BE2C (cell line): ENCODE measurements around the gene CCNY.

ENCODE experiments used
- DNase-seq: peaks from one replicate; pipeline ENCODE4 v3.0.0-alpha.2; 2020
- H3K27me3 ChIP-seq: fragments of 250-450 bp; sonication (Bioruptor Pico); 2 replicates; pipeline ENCODE4 v1.5.1; 2020; ENCODE audit warnings: mild to moderate bottlenecking
- H3K36me3 ChIP-seq: fragments of 250-450 bp; sonication (Bioruptor Pico); 2 replicates; pipeline ENCODE4 v1.5.1; 2020; ENCODE audit warnings: mild to moderate bottlenecking
- H3K4me1 ChIP-seq: fragments of 250-450 bp; sonication (Bioruptor Pico); 2 replicates; pipeline ENCODE4 v1.5.1; 2020
- H3K4me3 ChIP-seq: 2 replicates; pipeline ENCODE4 v1.5.1; 2011; ENCODE audit warnings: low read depth, low read length
- H3K9me3 ChIP-seq: fragments of 250-450 bp; sonication (Bioruptor Pico); 2 replicates; pipeline ENCODE4 v1.5.1; 2020
- CTCF ChIP-seq: IDR thresholded peaks from 2 replicates; pipeline ENCODE4 v1.5.1; 2012; ENCODE audit warnings: mild to moderate bottlenecking, low read depth, low read length

Gene CCNY

GRCh38 chr10:35452171-35452570, 115.9 kb downstream of the CCNY start:
- no peak for TF ChIP-seq CTCF

GRCh38 chr10:35452847-35453246, 116.5 kb downstream of the CCNY start:
- TF ChIP-seq CTCF: no peak
- H3K4me3 ChIP-seq: no peak overlapping the region
- no peaks in the 10 kb centered on the region for H3K27me3 ChIP-seq
- H3K9me3 ChIP-seq: no peaks in the 10 kb centered on the region
- H3K36me3 ChIP-seq: no peaks in the 10 kb centered on the region
- DNase-seq: no peak
- H3K4me1 ChIP-seq: peaks cover 21% of the 10 kb centered on the region

More at GRCh38 chr10:35452171-35452570, 115.9 kb downstream of the CCNY start:
- DNase-seq: no peak
- H3K36me3 ChIP-seq: no peaks in the 10 kb centered on the region
- H3K4me3 ChIP-seq: no peak overlapping the region
- H3K4me1 ChIP-seq: peaks cover 27% of the 10 kb centered on the region
- H3K27me3 ChIP-seq: no peaks in the 10 kb centered on the region
- H3K9me3 ChIP-seq: no peaks in the 10 kb centered on the region

GRCh38 chr10:35453855-35454532, 117.7 kb downstream of the CCNY start:
- Histone ChIP-seq H3K9me3 (no peaks in the 10 kb centered on the region), H3K36me3 (no peaks in the 10 kb centered on the region), H3K27me3 (no peaks in the 10 kb centered on the region), H3K4me3 (no peak overlapping the region), H3K4me1 (peaks cover 12% of the 10 kb centered on the region)
- no peak for TF ChIP-seq CTCF
- no peak for DNase-seq

- peaks cover 12% of the 10 kb centered on the region for H3K4me1 ChIP-seq
Observed at GRCh38 chr10:35456153-35456720, 119.9 kb downstream of the CCNY start.

GRCh38 chr10:35456784-35457183, 120.5 kb downstream of the CCNY start:
- no peak for TF ChIP-seq CTCF
- H3K4me1 ChIP-seq: peaks cover 12% of the 10 kb centered on the region
- no peak for DNase-seq
- no peak overlapping the region for H3K4me3 ChIP-seq
- H3K9me3 ChIP-seq: no peaks in the 10 kb centered on the region
- no peaks in the 10 kb centered on the region for H3K36me3 ChIP-seq
- no peaks in the 10 kb centered on the region for H3K27me3 ChIP-seq

More at GRCh38 chr10:35456153-35456720, 119.9 kb downstream of the CCNY start:
- Histone ChIP-seq H3K27me3 (no peaks in the 10 kb centered on the region), H3K36me3 (no peaks in the 10 kb centered on the region), H3K4me3 (no peak overlapping the region), H3K9me3 (no peaks in the 10 kb centered on the region)
- DNase-seq: no peak
- no peak for TF ChIP-seq CTCF
